Measurements from ENCODE around the gene CYP4F2. TPM values are rescaled to one million over a fixed set of nuclear protein-coding genes. Genes with fewer than 3 reads are reported as not detected.
"Not testable (repeated sequence)": the region's sequence is repeated elsewhere in the genome, so short reads cannot be mapped to it uniquely, and the experiment has no call there.

CYP4F2 gene
- total and polyA plus RNA-seq, 9 of the 15 experiments (the other 6 are each of a cell fraction or from before 2014, with no cell fraction given): 0.10 to 0.56 (median 0.32) TPM; not detected in 2

GRCh38 chr19:15834232-15834631 is 63.6 kb downstream of the CYP4F2 start:
- DNase-seq (ENCODE audit: extremely low read depth in 1 of 4, low spot score in 3 of 4); H3K27me3 ChIP-seq (ENCODE audit: control insufficient read depth in 2 of 2, insufficient read depth in 2 of 2, low read length in 2 of 2); ATAC-seq; CTCF ChIA-PET (ENCODE audit: low intra/inter-chr PET ratio); H3K9me3 ChIP-seq (replicated peaks; ENCODE audit: control insufficient read depth, insufficient read depth, low read depth, low read length); in situ Hi-C loops (cut with MboI); FAIRE-seq; H4K20me1 ChIP-seq (replicated peaks; ENCODE audit: control insufficient read depth, insufficient read depth, low read length); H3K9me1 ChIP-seq (ENCODE audit: control insufficient read depth, insufficient read depth, low read length); BruUV-seq (replicated peaks); intact Hi-C loops (cut with micrococcal nuclease); H2AFZ ChIP-seq (ENCODE audit: low read depth, low read length); H3K4me3 ChIP-seq: not testable (repeated sequence)
- peaks cover 20 to 58% of the 10 kb centered on the region in 2 experiments for H3K4me1 ChIP-seq (replicated peaks in 1 of 2; ENCODE audit: control insufficient read depth in 2 of 2, insufficient read depth in 2 of 2, low read length in 2 of 2)
- H3K36me3 ChIP-seq (ENCODE audit: control insufficient read depth, insufficient read depth, low read length): peaks cover 60% of the 10 kb centered on the region
- 75% methylated on average over 3 of the region's 3 CpGs for WGBS (ENCODE audit: insufficient coverage, low coverage, missing lambda C conversion rate)
- 0 out of 2 replicates have a peak, but pooled peaks have one; percentile 33 for TF ChIP-seq ZFX (CRISPR knock-in tag; IDR thresholded peaks at IDR 0.05)
- peaks cover 68% of the 10 kb centered on the region for H3K79me2 ChIP-seq (ENCODE audit: control insufficient read depth, insufficient read depth, low read length)
- peak overlapping the region; percentile 99 for H3K27ac ChIP-seq (ENCODE audit: extremely low read depth, low read depth, low read length)
- POLR2A ChIA-PET: interaction anchor here (0.6 to 3.9 kb wide), 4 partner anchors 9 to 425 kb away, joined by 3 to 14 read pairs (median 4); no protein-coding TSS in a partner anchor
- H3K4me2 ChIP-seq (ENCODE audit: insufficient read depth, low read length): peak overlapping the region; percentile 88
- H3K9ac ChIP-seq (ENCODE audit: insufficient read depth in 1 of 2, low read depth in 2 of 2, low read length in 2 of 2): peak overlapping the region in 1 of 2 experiments; percentile 22; a peak in 1 of 4 replicates

GRCh38 chr19:15831626-15832025 is 66.2 kb downstream of the CYP4F2 start:
- WGBS (ENCODE audit: insufficient coverage, low coverage, missing lambda C conversion rate): 40% methylated on average over 5 of the region's 5 CpGs
- Histone ChIP-seq H3K4me2 (ENCODE audit: insufficient read depth, low read length) (peak overlapping the region; percentile 88), H3K27ac (ENCODE audit: extremely low read depth, low read depth, low read length) (peak overlapping the region; percentile 83), H2AFZ (ENCODE audit: low read depth, low read length) (no peak overlapping the region), H3K36me3 (ENCODE audit: control insufficient read depth, insufficient read depth, low read length) (peaks cover 60% of the 10 kb centered on the region), H4K20me1 (replicated peaks; ENCODE audit: control insufficient read depth, insufficient read depth, low read length) (no peaks in the 10 kb centered on the region), H3K4me1 (replicated peaks in 1 of 2; ENCODE audit: control insufficient read depth in 2 of 2, insufficient read depth in 2 of 2, low read length in 2 of 2) (peaks cover 16 to 56% of the 10 kb centered on the region in 2 experiments), H3K79me2 (ENCODE audit: control insufficient read depth, insufficient read depth, low read length) (peaks cover 70% of the 10 kb centered on the region), H3K9me3 (replicated peaks; ENCODE audit: control insufficient read depth, insufficient read depth, low read depth, low read length) (no peaks in the 10 kb centered on the region), H3K9me1 (ENCODE audit: control insufficient read depth, insufficient read depth, low read length) (no peaks in the 10 kb centered on the region), H3K9ac (ENCODE audit: insufficient read depth in 1 of 2, low read depth in 2 of 2, low read length in 2 of 2) (peak overlapping the region; percentile 53 to 80; a peak in 3 of 4 replicates), H3K4me3 (peak overlapping the region; percentile 54), H3K27me3 (ENCODE audit: control insufficient read depth in 2 of 2, insufficient read depth in 2 of 2, low read length in 2 of 2) (no peaks in the 10 kb centered on the region)
- in situ Hi-C loops (cut with MboI): no loop called here
- no TSS peak for BruUV-seq (replicated peaks)
- ChIA-PET POLR2A (interaction anchor here (0.6 kb wide), 1 partner anchor 167 kb away, joined by 3 read pairs; no protein-coding TSS in a partner anchor), CTCF (ENCODE audit: low intra/inter-chr PET ratio) (no interaction called here)
- TF ChIP-seq NKRF (IDR thresholded peaks at IDR 0.05; ENCODE audit: borderline replicate concordance) (0 out of 2 replicates have a peak, but pooled peaks have one; percentile 22), CBX5 (IDR thresholded peaks at IDR 0.05; ENCODE audit: borderline replicate concordance, low read depth) (no peak)
- FAIRE-seq (no peak), DNase-seq (ENCODE audit: extremely low read depth in 1 of 4, low spot score in 3 of 4) (no peak), ATAC-seq (no peak)
- intact Hi-C loops (cut with micrococcal nuclease): no loop called here

Measured in K562 (cell line).